Putamen (tissue), 1 donor: ENCODE data around the gene FPR1.

Experiments
- DNase-seq: peaks from one replicate; pipeline ENCODE4 v3.0.0-alpha.2; 2016; ENCODE audit warnings: low spot score

The FPR1 gene

DNA sequence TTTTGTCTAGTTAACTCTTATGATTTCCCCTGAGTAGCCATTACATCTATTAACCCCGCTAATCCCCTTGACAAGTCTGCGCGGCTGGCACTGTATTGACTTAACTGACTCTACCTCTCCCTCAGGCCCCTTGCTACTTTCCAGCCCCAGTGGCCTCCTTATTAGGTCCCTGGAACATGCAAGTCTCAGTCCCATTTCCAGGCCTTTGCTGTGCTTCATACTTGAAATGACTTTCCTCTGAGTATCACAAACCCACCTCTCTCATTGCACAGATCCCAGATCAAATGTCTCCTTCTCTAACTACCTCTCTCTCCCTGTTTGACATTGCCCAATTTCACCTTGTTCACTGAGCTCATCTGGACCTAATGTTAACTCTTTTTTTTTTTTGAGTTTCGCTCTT is 45.4 kb downstream of the FPR1 start:
- no peak for DNase-seq

DNA sequence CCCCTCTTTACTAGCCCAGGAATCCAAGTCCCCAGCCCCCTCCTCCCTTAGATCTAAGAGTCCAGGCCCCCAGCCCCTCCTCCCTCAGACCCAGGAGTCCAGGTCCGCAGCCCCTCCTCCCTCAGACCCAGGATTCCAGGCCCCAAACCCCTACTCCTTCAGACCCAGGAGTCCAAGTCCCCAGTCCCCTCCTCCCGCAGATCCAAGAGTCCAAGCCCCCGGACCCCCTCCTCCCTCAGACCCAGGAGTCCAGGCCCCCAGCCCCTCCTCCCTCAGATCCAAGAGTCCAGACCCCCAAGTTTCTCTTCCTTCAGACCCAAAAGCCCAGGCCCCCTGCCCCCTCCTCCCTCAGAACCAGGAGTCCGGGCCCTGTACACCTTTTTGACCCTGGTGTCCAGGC is 47.1 kb downstream of the FPR1 start:
- DNase-seq: no peak

DNA sequence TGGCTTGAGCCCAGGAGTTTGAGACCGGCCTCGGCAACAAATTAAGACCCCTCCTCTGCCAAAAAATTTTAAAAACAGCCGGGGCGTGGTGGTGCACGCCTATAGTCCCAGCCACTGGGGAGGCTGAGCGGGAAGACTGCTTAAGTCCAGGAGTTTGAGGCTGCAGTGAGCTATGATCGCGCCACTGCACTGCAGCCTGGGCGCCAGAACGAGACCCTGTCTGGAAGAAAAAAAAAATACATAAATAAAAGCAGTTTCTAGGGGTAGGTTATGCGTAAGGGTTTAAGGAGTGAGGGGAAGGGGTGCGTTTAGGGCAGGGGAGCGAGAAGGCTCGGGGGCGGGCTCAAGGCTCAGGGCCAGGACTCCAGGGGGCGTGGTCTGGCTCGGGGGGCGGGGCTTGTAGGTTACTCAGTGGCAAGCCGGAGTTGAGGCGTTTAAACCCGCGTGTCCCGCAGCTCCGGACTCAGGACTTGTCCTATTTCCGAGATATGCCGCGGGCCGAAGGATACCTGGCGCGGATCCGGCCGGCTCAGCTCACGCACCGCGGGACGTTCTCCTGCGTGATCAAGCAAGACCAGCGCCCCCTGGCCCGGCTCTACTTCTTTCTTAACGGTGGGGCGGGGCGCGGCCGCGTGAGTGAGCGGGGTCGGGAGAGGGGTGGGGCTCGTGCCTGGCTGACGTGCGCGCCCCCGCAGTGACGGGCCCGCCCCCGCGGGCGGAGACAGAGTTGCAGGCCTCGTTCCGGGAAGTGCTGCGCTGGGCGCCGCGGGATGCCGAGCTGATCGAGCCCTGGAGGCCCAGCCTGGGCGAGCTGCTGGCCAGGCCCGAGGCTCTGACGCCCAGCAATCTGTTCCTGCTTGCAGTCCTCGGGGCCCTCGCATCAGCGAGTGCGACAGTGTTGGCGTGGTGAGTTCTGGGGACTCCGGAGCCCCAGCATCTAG is 47.8 kb downstream of the FPR1 start:
- DNase-seq: peak; percentile 93

DNA sequence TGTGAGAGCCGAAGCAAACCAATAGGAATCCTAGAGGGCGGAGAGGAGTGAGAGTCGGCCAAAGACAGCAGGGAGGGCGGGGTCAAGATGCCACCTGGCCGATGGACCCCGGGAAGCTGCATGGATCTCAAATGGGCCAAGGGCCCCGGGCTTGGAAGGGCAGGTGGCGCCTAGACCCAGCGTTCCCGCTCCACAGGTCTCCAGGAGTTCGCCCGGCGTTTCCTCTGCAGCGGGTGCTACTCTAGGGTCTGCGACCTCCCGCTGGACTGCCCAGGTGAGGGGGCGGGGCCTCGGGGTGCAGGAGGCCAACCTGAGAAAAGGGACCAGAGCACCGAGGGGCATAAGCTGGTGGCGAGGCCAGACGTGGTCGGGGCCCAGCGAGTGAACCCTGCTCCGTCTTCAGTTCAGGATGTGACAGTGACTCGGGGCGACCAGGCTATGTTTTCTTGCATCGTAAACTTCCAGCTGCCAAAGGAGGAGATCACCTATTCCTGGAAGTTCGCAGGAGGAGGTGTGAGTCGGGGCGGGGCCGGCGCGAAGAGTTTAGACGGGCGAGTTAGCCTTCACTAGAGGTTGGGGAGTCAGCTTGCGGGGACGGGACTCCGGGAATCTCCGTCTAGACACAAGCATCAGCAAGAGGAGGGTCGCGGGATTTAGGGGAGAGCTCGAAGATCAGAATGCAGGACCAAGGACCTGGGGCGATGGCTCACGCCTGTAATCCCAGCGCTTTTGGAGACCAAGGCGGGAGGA is 48.7 kb downstream of the FPR1 start:
- DNase-seq: no peak

DNA sequence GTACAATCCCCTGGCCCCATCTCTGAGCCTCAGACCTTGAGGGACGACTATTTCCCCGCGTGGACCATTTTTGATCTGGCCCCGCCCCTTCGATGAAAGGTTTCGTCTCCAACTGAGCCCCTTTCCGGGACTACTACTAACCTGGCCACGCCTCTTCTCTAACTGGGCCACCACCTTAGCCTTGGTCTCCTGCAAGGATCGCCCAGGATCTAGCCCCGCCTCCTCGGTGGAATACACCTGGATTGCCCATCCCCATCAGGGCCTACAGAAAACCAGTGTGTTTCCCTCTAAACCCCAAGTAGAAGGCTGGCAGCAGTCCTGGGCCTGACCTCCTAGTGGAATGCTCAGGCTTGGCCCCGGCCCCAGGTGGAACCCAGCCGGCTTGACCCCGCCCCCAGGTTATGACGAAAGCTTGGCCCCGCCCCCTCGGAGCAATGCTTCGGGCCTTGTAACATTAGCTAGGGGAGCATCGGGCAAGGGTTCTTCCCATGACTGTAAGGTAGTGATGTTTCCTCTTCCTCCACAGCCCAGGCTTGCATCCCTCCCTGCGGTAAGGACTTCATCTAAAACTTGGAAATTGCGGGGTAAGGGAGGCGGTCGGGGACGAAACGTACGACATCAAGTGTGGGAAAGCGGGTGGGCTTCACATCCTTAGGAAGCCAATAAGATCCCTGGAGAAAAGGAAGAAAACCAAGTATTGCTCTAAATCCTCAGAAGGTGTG is 49.4 kb downstream of the FPR1 start:
- peak; percentile 57 for DNase-seq

DNA sequence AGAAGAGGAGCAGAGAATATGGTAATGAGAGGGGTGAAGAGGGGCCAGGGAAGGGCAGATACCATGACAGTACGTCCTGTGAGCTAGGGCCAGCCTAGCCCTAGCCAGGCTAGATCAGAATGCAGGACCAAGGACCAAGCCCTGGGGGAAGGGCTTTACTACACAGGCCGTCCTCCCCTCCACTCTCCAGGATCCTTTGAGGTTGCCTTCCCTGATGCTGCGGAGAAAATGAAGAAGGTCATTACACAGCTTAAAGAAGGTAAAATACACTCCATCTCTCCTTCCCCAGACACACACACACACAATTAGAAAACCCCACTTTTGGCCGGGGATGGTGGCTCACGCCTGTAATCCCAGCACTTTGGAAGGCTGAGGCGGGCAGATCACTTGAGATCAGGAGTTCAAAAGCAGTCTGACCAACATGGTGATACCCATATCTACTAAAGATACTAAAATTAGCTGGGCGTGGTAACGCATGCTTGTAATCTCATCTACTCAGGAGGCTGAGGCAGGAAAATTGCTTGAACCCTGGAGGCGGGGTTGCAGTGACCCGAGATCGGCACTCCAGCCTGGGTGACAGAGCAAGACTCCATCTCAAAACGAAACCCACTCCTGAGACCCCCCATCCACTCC is 50.1 kb downstream of the FPR1 start:
- no peak for DNase-seq

DNA sequence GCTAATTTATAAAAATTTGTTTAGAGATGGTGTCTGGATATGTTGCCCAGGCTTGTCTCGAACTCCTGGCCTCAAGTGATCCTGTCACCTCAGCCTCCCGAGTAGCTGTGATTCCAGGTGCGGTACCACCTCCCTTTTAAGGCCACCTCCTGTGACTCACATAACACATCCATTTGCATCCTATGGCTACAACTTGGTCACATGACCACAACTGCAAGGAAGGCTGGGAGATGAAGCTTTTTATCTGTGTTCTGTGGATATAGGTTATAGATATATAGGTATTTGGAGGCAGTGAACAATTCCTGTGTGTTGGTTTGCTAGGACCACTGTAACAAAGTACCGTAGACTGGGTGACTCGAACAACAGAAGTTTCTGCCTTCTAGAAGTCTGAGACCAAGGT is 52.5 kb downstream of the FPR1 start:
- DNase-seq: no peak

DNA sequence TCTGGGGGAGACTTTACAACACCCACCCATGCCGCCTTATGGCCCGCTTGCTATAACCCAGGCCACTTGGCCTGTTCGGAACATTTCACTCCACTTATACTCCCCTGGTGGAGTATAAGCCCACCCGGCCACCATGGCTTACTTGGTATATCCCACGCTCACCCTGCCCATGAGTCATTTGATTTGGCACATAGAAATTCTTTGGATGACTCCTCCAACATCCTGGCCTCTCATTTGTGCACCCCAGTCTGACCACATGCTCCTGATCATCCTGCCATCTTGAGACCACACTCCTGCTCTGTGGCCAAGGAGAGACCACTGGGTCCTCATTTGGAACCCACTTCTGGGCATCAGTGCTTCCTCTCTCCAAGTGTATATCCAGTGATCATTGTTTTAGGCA is 53.4 kb downstream of the FPR1 start:
- DNase-seq: no peak

DNA sequence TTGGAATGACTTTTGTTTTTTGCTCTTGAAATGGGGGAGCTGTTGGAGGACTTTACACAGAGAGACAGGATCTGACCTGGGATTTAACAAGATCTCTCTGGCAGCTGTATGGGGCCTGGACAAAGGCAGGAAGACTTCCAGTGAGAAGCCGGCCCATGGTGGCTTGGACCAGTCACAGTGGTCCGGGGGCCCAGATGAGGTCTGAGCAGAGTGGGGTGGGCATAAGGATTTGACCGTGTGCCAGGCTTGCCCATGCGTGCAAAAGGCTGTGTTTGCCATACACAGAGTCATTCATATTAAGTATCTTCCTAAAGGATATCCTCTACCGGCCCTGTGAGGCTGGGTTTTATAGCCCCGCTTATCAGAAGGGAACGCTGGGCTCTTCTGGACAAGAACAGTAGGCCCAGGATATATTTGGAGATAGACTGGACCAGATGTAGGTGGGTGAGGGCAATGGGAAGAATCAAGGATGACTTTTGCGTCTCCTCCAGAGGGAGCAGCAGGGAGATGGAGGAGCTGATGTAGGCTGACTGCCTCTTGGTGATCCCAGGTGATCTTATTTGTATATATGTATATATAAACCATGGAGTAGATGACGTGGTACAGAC is 54.4 kb downstream of the FPR1 start:
- DNase-seq: no peak

DNA sequence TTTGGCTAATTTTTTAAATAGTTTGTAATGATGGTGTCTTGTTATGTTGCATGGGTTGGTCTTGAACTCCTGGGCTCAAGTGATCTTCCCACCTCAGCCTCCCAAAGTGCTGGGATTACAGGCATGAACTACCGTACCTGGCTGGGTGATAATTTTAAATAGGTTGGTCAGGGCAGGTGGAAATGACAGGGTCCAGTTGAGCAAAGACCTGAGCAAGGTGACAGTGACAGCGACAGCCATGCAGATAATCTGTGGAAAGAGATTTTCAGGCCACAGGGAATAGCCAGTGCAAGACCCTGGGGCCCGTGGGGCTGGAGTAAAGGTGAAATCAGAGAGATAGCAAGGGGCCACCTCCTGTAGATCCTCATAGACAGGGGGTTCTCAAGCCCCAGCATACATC is 55.1 kb downstream of the FPR1 start:
- no peak for DNase-seq
